ENCODE measurements around the gene LYSMD4.

- no peak for TF ChIP-seq CTCF (IDR thresholded peaks at IDR 0.05; ENCODE audit: low read depth, low read length, missing input control)
- TF ChIP-seq SP1 (IDR thresholded peaks at IDR 0.05) = peak; percentile 39
- no peak for TF ChIP-seq RXRA (IDR thresholded peaks at IDR 0.05)
- no peak for TF ChIP-seq EGR1 (IDR thresholded peaks at IDR 0.05; ENCODE audit: low read depth in 2 of 2)
- TF ChIP-seq, protein P1, sequence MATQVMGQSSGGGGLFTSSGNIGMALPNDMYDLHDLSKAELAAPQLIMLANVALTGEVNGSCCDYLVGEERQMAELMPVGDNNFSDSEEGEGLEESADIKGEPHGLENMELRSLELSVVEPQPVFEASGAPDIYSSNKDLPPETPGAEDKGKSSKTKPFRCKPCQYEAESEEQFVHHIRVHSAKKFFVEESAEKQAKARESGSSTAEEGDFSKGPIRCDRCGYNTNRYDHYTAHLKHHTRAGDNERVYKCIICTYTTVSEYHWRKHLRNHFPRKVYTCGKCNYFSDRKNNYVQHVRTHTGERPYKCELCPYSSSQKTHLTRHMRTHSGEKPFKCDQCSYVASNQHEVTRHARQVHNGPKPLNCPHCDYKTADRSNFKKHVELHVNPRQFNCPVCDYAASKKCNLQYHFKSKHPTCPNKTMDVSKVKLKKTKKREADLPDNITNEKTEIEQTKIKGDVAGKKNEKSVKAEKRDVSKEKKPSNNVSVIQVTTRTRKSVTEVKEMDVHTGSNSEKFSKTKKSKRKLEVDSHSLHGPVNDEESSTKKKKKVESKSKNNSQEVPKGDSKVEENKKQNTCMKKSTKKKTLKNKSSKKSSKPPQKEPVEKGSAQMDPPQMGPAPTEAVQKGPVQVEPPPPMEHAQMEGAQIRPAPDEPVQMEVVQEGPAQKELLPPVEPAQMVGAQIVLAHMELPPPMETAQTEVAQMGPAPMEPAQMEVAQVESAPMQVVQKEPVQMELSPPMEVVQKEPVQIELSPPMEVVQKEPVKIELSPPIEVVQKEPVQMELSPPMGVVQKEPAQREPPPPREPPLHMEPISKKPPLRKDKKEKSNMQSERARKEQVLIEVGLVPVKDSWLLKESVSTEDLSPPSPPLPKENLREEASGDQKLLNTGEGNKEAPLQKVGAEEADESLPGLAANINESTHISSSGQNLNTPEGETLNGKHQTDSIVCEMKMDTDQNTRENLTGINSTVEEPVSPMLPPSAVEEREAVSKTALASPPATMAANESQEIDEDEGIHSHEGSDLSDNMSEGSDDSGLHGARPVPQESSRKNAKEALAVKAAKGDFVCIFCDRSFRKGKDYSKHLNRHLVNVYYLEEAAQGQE (IDR thresholded peaks at IDR 0.05) = no peak
- no peak for TF ChIP-seq YY1 (IDR thresholded peaks at IDR 0.05)
- TF ChIP-seq FOXA1 (IDR thresholded peaks at IDR 0.05) = no peak
- TF ChIP-seq, protein P2, sequence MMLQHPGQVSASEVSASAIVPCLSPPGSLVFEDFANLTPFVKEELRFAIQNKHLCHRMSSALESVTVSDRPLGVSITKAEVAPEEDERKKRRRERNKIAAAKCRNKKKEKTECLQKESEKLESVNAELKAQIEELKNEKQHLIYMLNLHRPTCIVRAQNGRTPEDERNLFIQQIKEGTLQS (IDR thresholded peaks at IDR 0.05) = no peak
- peak in 1 of 2 donors; percentile 50 for TF ChIP-seq GABPA (IDR thresholded peaks at IDR 0.05 in 1 of 2, conservative IDR thresholded peaks at IDR 0.05 in 1 of 2)
- no peak for TF ChIP-seq MAX (IDR thresholded peaks at IDR 0.05)
- no peak for TF ChIP-seq JUND (IDR thresholded peaks at IDR 0.05)
- TF ChIP-seq ZBTB33 (IDR thresholded peaks at IDR 0.05) = no peak
- no peak for TF ChIP-seq TAF1 (conservative IDR thresholded peaks at IDR 0.05)
These were observed at the start of gene LYSMD4 for GRCh38 chr15:99733268-99734039.

Data from liver (tissue), 3 donors.